ENCODE data around the gene INF2. TPM values are rescaled to one million over a fixed set of nuclear protein-coding genes. Genes with fewer than 3 reads are reported as not detected.

INF2 gene
- total and polyA plus RNA-seq, 2 experiments from 2014 or later: 36.7 to 75.5 TPM

DNA sequence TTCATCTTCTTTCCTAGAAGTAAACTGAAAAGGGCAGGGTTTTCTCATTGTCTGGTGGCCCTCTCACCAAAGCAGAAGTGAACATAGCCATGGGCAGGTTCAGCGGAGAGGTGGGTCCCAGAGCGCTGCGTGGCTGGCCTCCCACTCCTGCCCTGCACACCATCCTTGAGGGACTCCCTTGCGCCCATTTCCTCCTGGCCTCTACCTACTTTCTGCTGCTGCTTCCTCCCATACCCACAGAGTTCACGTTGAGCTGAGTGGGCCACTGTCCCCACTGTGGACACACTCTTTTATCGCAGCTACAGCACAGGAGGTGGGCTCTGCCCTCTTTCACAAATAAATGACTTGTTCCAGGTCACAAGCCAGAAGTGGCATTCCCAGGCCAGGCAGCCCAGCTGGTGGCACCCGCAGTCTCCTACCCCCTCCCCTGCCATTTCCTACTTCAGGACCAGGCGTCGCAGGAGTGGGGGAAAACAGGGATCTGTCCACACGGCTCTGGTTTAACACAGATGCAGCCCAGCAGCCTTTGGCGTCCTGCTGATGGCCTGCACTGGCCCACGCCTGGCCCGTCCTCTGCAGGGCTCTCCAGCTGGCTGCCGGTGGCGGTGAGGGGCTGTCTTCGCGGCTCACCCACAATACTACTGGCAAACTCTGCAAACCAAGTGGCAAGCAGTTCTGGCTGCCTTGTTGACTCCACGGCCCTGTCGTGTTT is 68.4 kb downstream of the INF2 start:
- no peaks in the 10 kb centered on the region for H3K27me3 ChIP-seq (ENCODE audit: insufficient read depth)
- peaks cover 70% of the 10 kb centered on the region for H3K36me3 Mint-ChIP-seq (ENCODE audit: low read depth)
- TF ChIP-seq EZH2 (IDR thresholded peaks at IDR 0.05; ENCODE audit: low read depth, unreplicated experiment): no peak
- no peak for TF ChIP-seq STAT1 (IDR thresholded peaks at IDR 0.05; ENCODE audit: unreplicated experiment)
- TF ChIP-seq, protein P1, sequence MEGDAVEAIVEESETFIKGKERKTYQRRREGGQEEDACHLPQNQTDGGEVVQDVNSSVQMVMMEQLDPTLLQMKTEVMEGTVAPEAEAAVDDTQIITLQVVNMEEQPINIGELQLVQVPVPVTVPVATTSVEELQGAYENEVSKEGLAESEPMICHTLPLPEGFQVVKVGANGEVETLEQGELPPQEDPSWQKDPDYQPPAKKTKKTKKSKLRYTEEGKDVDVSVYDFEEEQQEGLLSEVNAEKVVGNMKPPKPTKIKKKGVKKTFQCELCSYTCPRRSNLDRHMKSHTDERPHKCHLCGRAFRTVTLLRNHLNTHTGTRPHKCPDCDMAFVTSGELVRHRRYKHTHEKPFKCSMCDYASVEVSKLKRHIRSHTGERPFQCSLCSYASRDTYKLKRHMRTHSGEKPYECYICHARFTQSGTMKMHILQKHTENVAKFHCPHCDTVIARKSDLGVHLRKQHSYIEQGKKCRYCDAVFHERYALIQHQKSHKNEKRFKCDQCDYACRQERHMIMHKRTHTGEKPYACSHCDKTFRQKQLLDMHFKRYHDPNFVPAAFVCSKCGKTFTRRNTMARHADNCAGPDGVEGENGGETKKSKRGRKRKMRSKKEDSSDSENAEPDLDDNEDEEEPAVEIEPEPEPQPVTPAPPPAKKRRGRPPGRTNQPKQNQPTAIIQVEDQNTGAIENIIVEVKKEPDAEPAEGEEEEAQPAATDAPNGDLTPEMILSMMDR (conservative IDR thresholded peaks at IDR 0.05; ENCODE audit: low read depth in 2 of 2): no peak
- no peak overlapping the region for H3K27ac ChIP-seq (ENCODE audit: low read depth)
- ATAC-seq (no peak), DNase-seq (ENCODE audit: low spot score) (no peak)
- H3K4me3 ChIP-seq: no peak overlapping the region
- H3K27ac Mint-ChIP-seq: no peak overlapping the region
- peaks cover 6% of the 10 kb centered on the region; the same call in 1 of the 2 replicates for H3K4me1 ChIP-seq (ENCODE audit: insufficient read depth)
- H3K9me3 Mint-ChIP-seq: no peaks in the 10 kb centered on the region
- peaks cover 29% of the 10 kb centered on the region for H3K27me3 Mint-ChIP-seq (ENCODE audit: insufficient read depth, low read depth, poor library complexity)
- H3K4me3 Mint-ChIP-seq: no peak overlapping the region
- H3F3A ChIP-seq (replicated peaks; ENCODE audit: low read depth): no peaks in the 10 kb centered on the region
- H3K4me2 ChIP-seq: no peak overlapping the region
- H3K36me3 ChIP-seq (ENCODE audit: insufficient read depth): no peaks in the 10 kb centered on the region
- no peak overlapping the region for H2AFZ ChIP-seq
- H3K4me1 Mint-ChIP-seq: peaks cover 30% of the 10 kb centered on the region
- peaks cover 11% of the 10 kb centered on the region for H4K20me1 ChIP-seq (replicated peaks; ENCODE audit: insufficient read depth)
- H3K79me2 ChIP-seq (replicated peaks; ENCODE audit: insufficient read depth): peaks cover 39% of the 10 kb centered on the region
- H3K9me2 ChIP-seq (ENCODE audit: insufficient read depth): no peaks in the 10 kb centered on the region

DNA sequence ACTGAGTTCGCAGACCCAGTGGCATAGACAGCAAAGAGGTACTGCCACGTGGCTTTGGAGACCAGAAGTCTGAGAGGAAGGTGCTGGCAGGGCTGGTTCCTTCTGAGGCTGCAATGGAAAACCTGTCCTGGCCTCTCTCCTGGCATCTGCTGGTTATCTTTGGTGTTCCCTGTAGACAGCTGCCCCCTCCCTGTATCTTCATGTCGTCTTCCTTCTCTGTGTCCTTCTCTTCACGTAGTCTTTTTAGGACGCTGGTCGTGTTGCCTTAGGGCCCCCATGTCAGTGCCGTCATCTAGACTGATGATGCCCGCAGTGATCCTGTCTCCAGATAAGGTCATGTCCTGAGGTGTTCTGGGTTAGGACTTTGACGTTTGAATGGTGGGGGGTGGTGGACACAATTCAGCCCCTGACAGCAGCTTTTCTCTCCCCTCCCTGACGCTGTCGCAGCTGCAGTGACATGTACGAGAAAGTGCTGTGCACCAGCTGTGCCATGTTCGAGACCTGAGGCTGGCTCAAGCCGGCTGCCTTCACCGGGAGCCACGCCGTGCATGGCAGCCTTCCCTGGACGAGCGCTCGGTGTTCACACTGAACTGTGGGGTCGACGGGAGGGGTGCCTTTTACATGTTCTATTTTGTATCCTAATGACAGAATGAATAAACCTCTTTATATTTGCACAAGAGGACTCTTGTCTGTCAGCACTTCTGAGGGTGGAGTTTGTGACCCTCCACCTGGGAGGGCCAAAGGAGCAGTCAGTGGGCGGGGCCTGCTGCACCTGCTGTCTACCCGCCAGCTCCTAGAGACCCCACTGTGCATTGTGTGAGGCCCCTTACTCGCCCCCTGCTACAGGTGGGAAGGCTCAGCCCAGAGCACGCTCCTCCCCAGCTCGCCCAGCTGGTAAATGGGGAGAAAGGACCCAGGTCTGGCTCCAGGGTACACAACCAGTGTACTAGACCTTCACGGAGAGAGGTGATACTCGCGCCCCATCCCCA is 69.9 kb downstream of the INF2 start:
- Histone ChIP-seq H3K27me3 (ENCODE audit: insufficient read depth) (no peaks in the 10 kb centered on the region), H3K4me3 (no peak overlapping the region), H3K36me3 (ENCODE audit: insufficient read depth) (no peaks in the 10 kb centered on the region), H2AFZ (no peak overlapping the region), H3K79me2 (replicated peaks; ENCODE audit: insufficient read depth) (peaks cover 28% of the 10 kb centered on the region), H4K20me1 (replicated peaks; ENCODE audit: insufficient read depth) (peaks cover 10% of the 10 kb centered on the region), H3F3A (replicated peaks; ENCODE audit: low read depth) (no peaks in the 10 kb centered on the region), H3K27ac (ENCODE audit: low read depth) (no peak overlapping the region), H3K4me1 (ENCODE audit: insufficient read depth) (peaks cover 2% of the 10 kb centered on the region; the same call in 1 of the 2 replicates), H3K9me2 (ENCODE audit: insufficient read depth) (no peaks in the 10 kb centered on the region), H3K4me2 (no peak overlapping the region)
- Mint-ChIP-seq H3K27ac (0 out of 2 replicates have a peak overlapping the region, but pooled peaks have one; percentile 36), H3K36me3 (ENCODE audit: low read depth) (peaks cover 69% of the 10 kb centered on the region), H3K27me3 (ENCODE audit: insufficient read depth, low read depth, poor library complexity) (peaks cover 21% of the 10 kb centered on the region), H3K4me3 (no peak overlapping the region), H3K9me3 (no peaks in the 10 kb centered on the region), H3K4me1 (peaks cover 23% of the 10 kb centered on the region)
- DNase-seq (ENCODE audit: low spot score): no peak
- peak; percentile 27; the same call in 1 of the 3 replicates for ATAC-seq
- TF ChIP-seq CREB1 (CRISPR knock-in tag; IDR thresholded peaks at IDR 0.05; ENCODE audit: low read depth) (no peak), POLR2AphosphoS5 (IDR thresholded peaks at IDR 0.05; ENCODE audit: low read depth) (no peak), STAT1 (IDR thresholded peaks at IDR 0.05; ENCODE audit: unreplicated experiment) (no peak)
- TF ChIP-seq, protein P2, sequence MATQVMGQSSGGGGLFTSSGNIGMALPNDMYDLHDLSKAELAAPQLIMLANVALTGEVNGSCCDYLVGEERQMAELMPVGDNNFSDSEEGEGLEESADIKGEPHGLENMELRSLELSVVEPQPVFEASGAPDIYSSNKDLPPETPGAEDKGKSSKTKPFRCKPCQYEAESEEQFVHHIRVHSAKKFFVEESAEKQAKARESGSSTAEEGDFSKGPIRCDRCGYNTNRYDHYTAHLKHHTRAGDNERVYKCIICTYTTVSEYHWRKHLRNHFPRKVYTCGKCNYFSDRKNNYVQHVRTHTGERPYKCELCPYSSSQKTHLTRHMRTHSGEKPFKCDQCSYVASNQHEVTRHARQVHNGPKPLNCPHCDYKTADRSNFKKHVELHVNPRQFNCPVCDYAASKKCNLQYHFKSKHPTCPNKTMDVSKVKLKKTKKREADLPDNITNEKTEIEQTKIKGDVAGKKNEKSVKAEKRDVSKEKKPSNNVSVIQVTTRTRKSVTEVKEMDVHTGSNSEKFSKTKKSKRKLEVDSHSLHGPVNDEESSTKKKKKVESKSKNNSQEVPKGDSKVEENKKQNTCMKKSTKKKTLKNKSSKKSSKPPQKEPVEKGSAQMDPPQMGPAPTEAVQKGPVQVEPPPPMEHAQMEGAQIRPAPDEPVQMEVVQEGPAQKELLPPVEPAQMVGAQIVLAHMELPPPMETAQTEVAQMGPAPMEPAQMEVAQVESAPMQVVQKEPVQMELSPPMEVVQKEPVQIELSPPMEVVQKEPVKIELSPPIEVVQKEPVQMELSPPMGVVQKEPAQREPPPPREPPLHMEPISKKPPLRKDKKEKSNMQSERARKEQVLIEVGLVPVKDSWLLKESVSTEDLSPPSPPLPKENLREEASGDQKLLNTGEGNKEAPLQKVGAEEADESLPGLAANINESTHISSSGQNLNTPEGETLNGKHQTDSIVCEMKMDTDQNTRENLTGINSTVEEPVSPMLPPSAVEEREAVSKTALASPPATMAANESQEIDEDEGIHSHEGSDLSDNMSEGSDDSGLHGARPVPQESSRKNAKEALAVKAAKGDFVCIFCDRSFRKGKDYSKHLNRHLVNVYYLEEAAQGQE (IDR thresholded peaks at IDR 0.05; ENCODE audit: unreplicated experiment): no peak
- TF ChIP-seq, protein P3, sequence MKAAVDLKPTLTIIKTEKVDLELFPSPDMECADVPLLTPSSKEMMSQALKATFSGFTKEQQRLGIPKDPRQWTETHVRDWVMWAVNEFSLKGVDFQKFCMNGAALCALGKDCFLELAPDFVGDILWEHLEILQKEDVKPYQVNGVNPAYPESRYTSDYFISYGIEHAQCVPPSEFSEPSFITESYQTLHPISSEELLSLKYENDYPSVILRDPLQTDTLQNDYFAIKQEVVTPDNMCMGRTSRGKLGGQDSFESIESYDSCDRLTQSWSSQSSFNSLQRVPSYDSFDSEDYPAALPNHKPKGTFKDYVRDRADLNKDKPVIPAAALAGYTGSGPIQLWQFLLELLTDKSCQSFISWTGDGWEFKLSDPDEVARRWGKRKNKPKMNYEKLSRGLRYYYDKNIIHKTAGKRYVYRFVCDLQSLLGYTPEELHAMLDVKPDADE (IDR thresholded peaks at IDR 0.05): no peak
